HEK293 (cell line): ENCODE results near the gene PARD3.

Experiments used
- CTCF ChIA-PET: fragments of 350-600 bp; formaldehyde crosslinking; extraction: SDS; loops from one replicate; lab custom pipeline; 2021; ENCODE audit warnings: antibody characterized with exemption; lab: Yijun Ruan, JAX
- POLR2A ChIA-PET: fragments of 300-600 bp; formaldehyde crosslinking; extraction: SDS; loops from one replicate; lab custom pipeline; 2020; ENCODE audit warnings: antibody characterized with exemption, inconsistent platforms; lab: Yijun Ruan, JAX
- H3K27ac ChIP-seq: fragments of 200-500 bp; sonication (Bioruptor generic); 2 replicates; pipeline ENCODE4 v1.5.1; 2014; ENCODE audit warnings: low read depth, low read length, control low read depth, inconsistent platforms; ENCODE audit errors: extremely low read depth
- H3K36me3 ChIP-seq, 2 experiments: fragments of 200-500 bp in 1 of 2; sonication (Bioruptor generic) in 1 of 2; 1 replicate in 1 of 2; 2 replicates in 1 of 2; pipeline ENCODE4 v1.5.1; 2014 to 2017; ENCODE audit warnings: inconsistent platforms in 2 of 2, low read length in 2 of 2; ENCODE audit not compliant: control insufficient read depth in 2 of 2, insufficient read depth in 1 of 2
- H3K4me1 ChIP-seq: fragments of 200-500 bp; sonication (Bioruptor generic); 2 replicates; pipeline ENCODE4 v1.5.1; 2014; ENCODE audit warnings: mild to moderate bottlenecking, low read length, inconsistent platforms; ENCODE audit not compliant: control insufficient read depth, insufficient read depth
- H3K4me3 ChIP-seq: 2 replicates; pipeline ENCODE4 v1.5.1; 2011; ENCODE audit warnings: low read depth, mild to moderate bottlenecking, control low read depth, low read length, moderate library complexity
- H3K9me3 ChIP-seq: fragments of 200-500 bp; sonication (Bioruptor generic); 2 replicates; pipeline ENCODE4 v1.5.1; 2014; ENCODE audit warnings: low read depth, low read length, inconsistent platforms; ENCODE audit not compliant: control insufficient read depth, insufficient read depth
- EGR2 ChIP-seq: fragments of 450-650 bp; formaldehyde crosslinking; IDR thresholded peaks from 2 replicates; pipeline ENCODE4 v1.5.1; 2016; ENCODE audit warnings: low read depth, missing biosample characterization, missing genetic modification characterization
- HOXD13 ChIP-seq: sonication (generic); formaldehyde crosslinking; IDR thresholded peaks from 2 replicates; pipeline ENCODE4 v1.8.0; 2022; ENCODE audit warnings: missing genetic modification reagents, borderline replicate concordance
- MZF1 ChIP-seq: fragments of 450-650 bp; formaldehyde crosslinking; IDR thresholded peaks from 2 replicates; pipeline ENCODE4 v1.5.1; 2017; ENCODE audit warnings: missing biosample characterization, missing genetic modification characterization, borderline replicate concordance
- OSR2 ChIP-seq: fragments of 450-650 bp; formaldehyde crosslinking; IDR thresholded peaks from 2 replicates; pipeline ENCODE4 v1.5.1; 2016; ENCODE audit warnings: missing biosample characterization, missing genetic modification characterization
- REPIN1 ChIP-seq: fragments of 450-650 bp; formaldehyde crosslinking; IDR thresholded peaks from 2 replicates; pipeline ENCODE4 v1.5.1; 2017; ENCODE audit warnings: missing biosample characterization, missing genetic modification characterization, low read depth
- SETDB1 ChIP-seq: IDR thresholded peaks from one replicate; pipeline ENCODE4 v1.6.1; 2017; ENCODE audit warnings: mild to moderate bottlenecking, low read length, moderate library complexity, mixed read lengths; ENCODE audit not compliant: insufficient read length
- TRIM28 ChIP-seq: IDR thresholded peaks from 2 replicates; pipeline ENCODE4 v1.6.1; 2011; ENCODE audit warnings: low read length, control low read depth, borderline replicate concordance
- ZBTB7A ChIP-seq: fragments of 450-650 bp; formaldehyde crosslinking; IDR thresholded peaks from 2 replicates; pipeline ENCODE4 v1.5.1; 2016; ENCODE audit warnings: low read depth, missing biosample characterization, missing genetic modification characterization
- ZBTB8A ChIP-seq: fragments of 450-650 bp; formaldehyde crosslinking; IDR thresholded peaks from 2 replicates; pipeline ENCODE4 v1.5.1; 2016; ENCODE audit warnings: missing biosample characterization, missing genetic modification characterization
- ZNF10 ChIP-seq: fragments of 450-650 bp; formaldehyde crosslinking; IDR thresholded peaks from 2 replicates; pipeline ENCODE4 v1.5.1; 2017; ENCODE audit warnings: missing biosample characterization, missing genetic modification characterization
- ZNF184 ChIP-seq: fragments of 450-650 bp; IDR thresholded peaks from 2 replicates; pipeline ENCODE4 v1.5.1; 2018; ENCODE audit warnings: missing biosample characterization, mild to moderate bottlenecking, missing genetic modification characterization
- ZNF202 ChIP-seq: fragments of 450-650 bp; formaldehyde crosslinking; IDR thresholded peaks from 2 replicates; pipeline ENCODE4 v1.5.1; 2016; ENCODE audit warnings: missing biosample characterization, missing genetic modification characterization, borderline replicate concordance
- ZNF24 ChIP-seq: fragments of 450-650 bp; formaldehyde crosslinking; IDR thresholded peaks from 2 replicates; pipeline ENCODE4 v1.5.1; 2016; ENCODE audit warnings: missing biosample characterization, missing genetic modification characterization
- ZNF366 ChIP-seq: fragments of 450-650 bp; formaldehyde crosslinking; conservative IDR thresholded peaks from 2 replicates; pipeline ENCODE4 v1.5.1; 2016; ENCODE audit warnings: missing biosample characterization, missing genetic modification characterization
- ZNF558 ChIP-seq: fragments of 450-650 bp; formaldehyde crosslinking; IDR thresholded peaks from 2 replicates; pipeline ENCODE4 v1.5.1; 2016; ENCODE audit warnings: missing biosample characterization, missing genetic modification characterization
- ZNF629 ChIP-seq: fragments of 450-650 bp; formaldehyde crosslinking; IDR thresholded peaks from 2 replicates; pipeline ENCODE4 v1.5.1; 2017; ENCODE audit warnings: missing biosample characterization, missing genetic modification characterization
- ZNF660 ChIP-seq: fragments of 450-650 bp; IDR thresholded peaks from 2 replicates; pipeline ENCODE4 v1.5.1; 2018; ENCODE audit warnings: missing biosample characterization, mild to moderate bottlenecking, missing genetic modification characterization
- ZNF677 ChIP-seq: fragments of 450-650 bp; IDR thresholded peaks from 2 replicates; pipeline ENCODE4 v1.5.0; 2018; ENCODE audit warnings: missing biosample characterization, mild to moderate bottlenecking, missing genetic modification characterization, moderate library complexity
- ZNF768 ChIP-seq: fragments of 450-650 bp; formaldehyde crosslinking; IDR thresholded peaks from 2 replicates; pipeline ENCODE4 v1.5.1; 2018; ENCODE audit warnings: missing biosample characterization, mild to moderate bottlenecking, missing genetic modification characterization
- ZNF777 ChIP-seq: fragments of 450-650 bp; formaldehyde crosslinking; IDR thresholded peaks from 2 replicates; pipeline ENCODE4 v1.5.1; 2017; ENCODE audit warnings: missing biosample characterization, missing genetic modification characterization, borderline replicate concordance
- ZNF791 ChIP-seq: fragments of 450-650 bp; formaldehyde crosslinking; IDR thresholded peaks from 2 replicates; pipeline ENCODE4 v1.5.1; 2016; ENCODE audit warnings: missing biosample characterization, missing genetic modification characterization
- TF ChIP-seq, protein P1 (sequence below): fragments of 450-650 bp; formaldehyde crosslinking; IDR thresholded peaks from 2 replicates; pipeline ENCODE4 v1.5.1; 2017; ENCODE audit warnings: missing biosample characterization, missing genetic modification characterization
- TF ChIP-seq, protein P2 (sequence below): fragments of 450-650 bp; formaldehyde crosslinking; IDR thresholded peaks from 2 replicates; pipeline ENCODE4 v1.5.1; 2016; ENCODE audit warnings: missing biosample characterization, missing genetic modification characterization
- TF ChIP-seq, protein P3 (sequence below): fragments of 450-650 bp; formaldehyde crosslinking; IDR thresholded peaks from 2 replicates; pipeline ENCODE4 v1.5.1; 2016; ENCODE audit warnings: missing biosample characterization, missing genetic modification characterization
- TF ChIP-seq, protein P4 (sequence below): fragments of 450-650 bp; IDR thresholded peaks from 2 replicates; pipeline ENCODE4 v1.5.1; 2018; ENCODE audit warnings: missing biosample characterization, missing genetic modification characterization

PARD3 gene

DNA sequence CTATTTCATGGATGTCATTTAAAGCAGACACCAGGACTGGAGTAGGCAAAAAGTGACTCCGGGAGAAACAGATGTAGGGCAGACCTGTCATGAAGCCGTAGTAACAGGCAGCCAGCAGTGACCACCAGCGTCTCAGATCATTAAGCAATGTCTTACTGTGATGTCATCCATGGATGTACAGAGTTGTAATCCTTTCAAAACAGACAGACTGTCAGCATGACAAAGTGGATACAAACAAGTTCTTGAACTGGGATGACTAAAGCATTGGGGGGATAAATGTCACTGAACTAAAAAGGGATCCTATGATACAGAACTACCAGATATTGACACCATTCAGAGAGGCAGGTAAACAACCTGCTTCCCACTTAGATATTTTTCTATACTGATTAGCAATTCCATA is 675.5 kb downstream of the PARD3 start (continued):
- TF ChIP-seq ZNF366 (tag by site-specific recombination) (peak; percentile 85), ZNF10 (tag by site-specific recombination) (peak; percentile 62; the same call in 1 of the 2 replicates), ZNF558 (0 out of 2 replicates have a peak, but pooled peaks have one; percentile 31), ZNF768 (tag by site-specific recombination) (no peak), TRIM28 (peak; percentile 60; the same call in 1 of the 2 replicates), OSR2 (tag by site-specific recombination) (peak; percentile 72), EGR2 (no peak), HOXD13 (CRISPR knock-in tag) (no peak), ZNF791 (tag by site-specific recombination) (no peak), ZNF202 (tag by site-specific recombination) (no peak), ZBTB8A (no peak), ZNF24 (tag by site-specific recombination) (peak; percentile 84), ZNF777 (no peak), MZF1 (tag by site-specific recombination) (peak; percentile 71; the same call in 1 of the 2 replicates), ZNF184 (tag by site-specific recombination) (peak; percentile 65; the same call in 1 of the 2 replicates), ZNF629 (tag by site-specific recombination) (peak; percentile 97), ZNF660 (tag by site-specific recombination) (peak; percentile 78; the same call in 1 of the 2 replicates), ZBTB7A (no peak), ZNF677 (tag by site-specific recombination) (no peak)
- TF ChIP-seq, protein P1, sequence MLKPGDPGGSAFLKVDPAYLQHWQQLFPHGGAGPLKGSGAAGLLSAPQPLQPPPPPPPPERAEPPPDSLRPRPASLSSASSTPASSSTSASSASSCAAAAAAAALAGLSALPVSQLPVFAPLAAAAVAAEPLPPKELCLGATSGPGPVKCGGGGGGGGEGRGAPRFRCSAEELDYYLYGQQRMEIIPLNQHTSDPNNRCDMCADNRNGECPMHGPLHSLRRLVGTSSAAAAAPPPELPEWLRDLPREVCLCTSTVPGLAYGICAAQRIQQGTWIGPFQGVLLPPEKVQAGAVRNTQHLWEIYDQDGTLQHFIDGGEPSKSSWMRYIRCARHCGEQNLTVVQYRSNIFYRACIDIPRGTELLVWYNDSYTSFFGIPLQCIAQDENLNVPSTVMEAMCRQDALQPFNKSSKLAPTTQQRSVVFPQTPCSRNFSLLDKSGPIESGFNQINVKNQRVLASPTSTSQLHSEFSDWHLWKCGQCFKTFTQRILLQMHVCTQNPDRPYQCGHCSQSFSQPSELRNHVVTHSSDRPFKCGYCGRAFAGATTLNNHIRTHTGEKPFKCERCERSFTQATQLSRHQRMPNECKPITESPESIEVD (tag by site-specific recombination): no peak
- TF ChIP-seq, protein P2, sequence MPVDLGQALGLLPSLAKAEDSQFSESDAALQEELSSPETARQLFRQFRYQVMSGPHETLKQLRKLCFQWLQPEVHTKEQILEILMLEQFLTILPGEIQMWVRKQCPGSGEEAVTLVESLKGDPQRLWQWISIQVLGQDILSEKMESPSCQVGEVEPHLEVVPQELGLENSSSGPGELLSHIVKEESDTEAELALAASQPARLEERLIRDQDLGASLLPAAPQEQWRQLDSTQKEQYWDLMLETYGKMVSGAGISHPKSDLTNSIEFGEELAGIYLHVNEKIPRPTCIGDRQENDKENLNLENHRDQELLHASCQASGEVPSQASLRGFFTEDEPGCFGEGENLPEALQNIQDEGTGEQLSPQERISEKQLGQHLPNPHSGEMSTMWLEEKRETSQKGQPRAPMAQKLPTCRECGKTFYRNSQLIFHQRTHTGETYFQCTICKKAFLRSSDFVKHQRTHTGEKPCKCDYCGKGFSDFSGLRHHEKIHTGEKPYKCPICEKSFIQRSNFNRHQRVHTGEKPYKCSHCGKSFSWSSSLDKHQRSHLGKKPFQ (tag by site-specific recombination): no peak
- TF ChIP-seq, protein P3, sequence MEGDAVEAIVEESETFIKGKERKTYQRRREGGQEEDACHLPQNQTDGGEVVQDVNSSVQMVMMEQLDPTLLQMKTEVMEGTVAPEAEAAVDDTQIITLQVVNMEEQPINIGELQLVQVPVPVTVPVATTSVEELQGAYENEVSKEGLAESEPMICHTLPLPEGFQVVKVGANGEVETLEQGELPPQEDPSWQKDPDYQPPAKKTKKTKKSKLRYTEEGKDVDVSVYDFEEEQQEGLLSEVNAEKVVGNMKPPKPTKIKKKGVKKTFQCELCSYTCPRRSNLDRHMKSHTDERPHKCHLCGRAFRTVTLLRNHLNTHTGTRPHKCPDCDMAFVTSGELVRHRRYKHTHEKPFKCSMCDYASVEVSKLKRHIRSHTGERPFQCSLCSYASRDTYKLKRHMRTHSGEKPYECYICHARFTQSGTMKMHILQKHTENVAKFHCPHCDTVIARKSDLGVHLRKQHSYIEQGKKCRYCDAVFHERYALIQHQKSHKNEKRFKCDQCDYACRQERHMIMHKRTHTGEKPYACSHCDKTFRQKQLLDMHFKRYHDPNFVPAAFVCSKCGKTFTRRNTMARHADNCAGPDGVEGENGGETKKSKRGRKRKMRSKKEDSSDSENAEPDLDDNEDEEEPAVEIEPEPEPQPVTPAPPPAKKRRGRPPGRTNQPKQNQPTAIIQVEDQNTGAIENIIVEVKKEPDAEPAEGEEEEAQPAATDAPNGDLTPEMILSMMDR (tag by site-specific recombination): no peak
- TF ChIP-seq, protein P4, sequence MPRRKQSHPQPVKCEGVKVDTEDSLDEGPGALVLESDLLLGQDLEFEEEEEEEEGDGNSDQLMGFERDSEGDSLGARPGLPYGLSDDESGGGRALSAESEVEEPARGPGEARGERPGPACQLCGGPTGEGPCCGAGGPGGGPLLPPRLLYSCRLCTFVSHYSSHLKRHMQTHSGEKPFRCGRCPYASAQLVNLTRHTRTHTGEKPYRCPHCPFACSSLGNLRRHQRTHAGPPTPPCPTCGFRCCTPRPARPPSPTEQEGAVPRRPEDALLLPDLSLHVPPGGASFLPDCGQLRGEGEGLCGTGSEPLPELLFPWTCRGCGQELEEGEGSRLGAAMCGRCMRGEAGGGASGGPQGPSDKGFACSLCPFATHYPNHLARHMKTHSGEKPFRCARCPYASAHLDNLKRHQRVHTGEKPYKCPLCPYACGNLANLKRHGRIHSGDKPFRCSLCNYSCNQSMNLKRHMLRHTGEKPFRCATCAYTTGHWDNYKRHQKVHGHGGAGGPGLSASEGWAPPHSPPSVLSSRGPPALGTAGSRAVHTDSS (tag by site-specific recombination): no peak

DNA sequence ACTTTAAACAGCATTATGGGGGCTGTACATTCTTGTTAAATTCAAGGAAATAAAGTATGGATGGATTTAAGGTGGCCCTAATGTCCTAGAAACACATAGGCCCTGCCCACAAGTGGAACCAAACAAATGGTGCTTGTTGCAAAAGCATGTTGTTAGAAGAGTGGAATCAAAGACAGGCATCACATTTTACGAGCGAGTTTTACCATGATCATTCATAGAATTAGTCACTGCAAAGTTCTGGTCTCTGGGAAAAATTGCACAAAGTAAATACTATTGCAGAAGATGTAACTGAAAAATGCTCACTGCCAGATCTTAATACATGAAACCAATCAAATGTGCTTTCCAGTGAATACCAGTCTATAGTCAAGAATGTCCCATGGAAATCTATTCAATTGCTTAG is 677.1 kb downstream of the PARD3 start:
- Histone ChIP-seq H3K36me3 (no peaks in the 10 kb centered on the region), H3K4me1 (peaks cover 10% of the 10 kb centered on the region), H3K4me3 (no peak overlapping the region), H3K27ac (no peak overlapping the region), H3K9me3 (no peaks in the 10 kb centered on the region)
- TF ChIP-seq, protein P1 (tag by site-specific recombination): peak; percentile 61
- TF ChIP-seq REPIN1 (tag by site-specific recombination) (no peak), SETDB1 (no peak)
- ChIA-PET CTCF (interaction anchor here (1.2 kb wide), 1 partner anchor 14 kb away, joined by 3 read pairs; no protein-coding TSS in a partner anchor), POLR2A (no interaction called here)
